Measurements from ENCODE around the gene PLEKHG4. TPM values are rescaled to one million over a fixed set of nuclear protein-coding genes. Genes with fewer than 3 reads are reported as not detected.
A peak's percentile ranks its signal among the peaks of the same experiment; 100 is the strongest.

PLEKHG4 gene
- total RNA-seq, 1 experiment from 2014 or later, result 0.57 TPM

DNA sequence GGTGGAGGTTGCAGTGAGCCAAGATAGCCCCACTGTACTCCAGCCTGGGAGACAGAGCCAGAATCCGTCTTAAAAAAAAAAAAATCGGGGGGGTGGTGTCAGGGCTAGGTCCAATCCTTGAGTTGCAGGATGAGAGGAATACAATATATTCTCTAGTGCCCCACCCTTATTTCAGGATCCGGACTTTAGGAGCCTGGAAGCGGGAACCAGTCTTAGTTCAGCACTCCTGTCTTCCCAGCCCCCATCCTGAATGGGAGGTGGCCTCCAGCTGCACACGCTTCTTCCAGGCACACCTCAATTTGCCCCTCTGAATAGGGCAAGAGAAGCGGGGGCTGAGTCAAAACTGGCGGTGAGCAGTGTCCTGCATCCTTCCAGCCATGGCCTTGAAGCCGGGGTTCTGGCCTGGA is 33.7 kb upstream of the PLEKHG4 start:
- DNase-seq (ENCODE audit: low read depth), result no peak

DNA sequence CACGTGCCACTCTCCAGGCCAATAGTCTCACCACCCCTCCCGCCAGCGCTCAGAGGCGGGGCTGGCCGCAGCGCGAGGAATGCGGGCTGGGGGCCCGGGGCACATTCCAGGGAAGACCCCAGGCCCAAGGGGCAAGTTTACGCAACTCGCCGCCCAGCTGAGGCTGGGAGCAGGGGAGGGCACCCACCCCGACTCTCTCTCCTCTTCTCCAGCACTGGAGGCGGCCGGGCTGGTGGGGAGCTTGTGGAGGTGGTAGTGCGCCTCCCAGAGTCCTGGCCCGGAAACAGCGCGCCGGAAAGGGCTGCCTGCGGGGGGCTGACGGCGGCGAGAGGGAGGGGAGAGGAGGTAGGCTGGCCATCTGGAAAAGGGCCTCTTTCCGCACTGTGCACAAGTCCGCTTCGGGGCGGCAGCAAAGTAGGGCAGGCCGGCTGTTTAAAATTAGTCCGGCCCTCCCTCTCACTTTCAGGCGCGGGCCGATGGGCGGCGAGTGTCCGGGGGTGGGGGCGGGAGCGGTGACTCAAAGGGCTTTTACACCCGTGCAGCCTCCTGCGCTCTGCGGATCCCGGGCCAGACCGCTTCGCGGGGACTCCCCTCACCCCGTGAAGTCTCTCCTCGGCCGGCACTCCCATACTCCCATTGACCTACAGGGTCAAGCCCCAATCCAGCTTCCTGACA is 33.1 kb upstream of the PLEKHG4 start:
- peak; percentile 78 for DNase-seq (ENCODE audit: low read depth)

DNA sequence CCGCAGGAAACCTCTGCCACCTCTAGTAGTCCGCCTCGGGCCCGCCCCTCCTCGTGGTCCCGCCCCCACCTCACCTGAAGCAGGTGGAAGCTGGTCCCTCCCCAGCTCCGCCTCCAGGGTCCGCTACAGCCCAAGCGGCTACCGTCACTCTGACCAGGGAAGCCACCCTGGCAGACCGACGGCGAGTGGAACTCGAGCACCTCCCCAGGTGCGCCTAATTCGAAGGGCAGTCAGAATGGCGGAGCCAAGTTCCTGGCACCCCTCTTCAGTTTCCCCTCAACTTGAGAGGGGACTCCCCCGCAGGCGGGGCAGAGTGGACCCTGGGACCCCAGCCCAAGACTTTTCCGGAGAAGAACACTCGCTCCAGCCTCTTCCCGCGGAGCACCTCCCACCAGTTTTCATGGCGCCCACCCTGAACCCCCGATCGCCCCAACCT is 32.6 kb upstream of the PLEKHG4 start:
- no peak for DNase-seq (ENCODE audit: low read depth)

DNA sequence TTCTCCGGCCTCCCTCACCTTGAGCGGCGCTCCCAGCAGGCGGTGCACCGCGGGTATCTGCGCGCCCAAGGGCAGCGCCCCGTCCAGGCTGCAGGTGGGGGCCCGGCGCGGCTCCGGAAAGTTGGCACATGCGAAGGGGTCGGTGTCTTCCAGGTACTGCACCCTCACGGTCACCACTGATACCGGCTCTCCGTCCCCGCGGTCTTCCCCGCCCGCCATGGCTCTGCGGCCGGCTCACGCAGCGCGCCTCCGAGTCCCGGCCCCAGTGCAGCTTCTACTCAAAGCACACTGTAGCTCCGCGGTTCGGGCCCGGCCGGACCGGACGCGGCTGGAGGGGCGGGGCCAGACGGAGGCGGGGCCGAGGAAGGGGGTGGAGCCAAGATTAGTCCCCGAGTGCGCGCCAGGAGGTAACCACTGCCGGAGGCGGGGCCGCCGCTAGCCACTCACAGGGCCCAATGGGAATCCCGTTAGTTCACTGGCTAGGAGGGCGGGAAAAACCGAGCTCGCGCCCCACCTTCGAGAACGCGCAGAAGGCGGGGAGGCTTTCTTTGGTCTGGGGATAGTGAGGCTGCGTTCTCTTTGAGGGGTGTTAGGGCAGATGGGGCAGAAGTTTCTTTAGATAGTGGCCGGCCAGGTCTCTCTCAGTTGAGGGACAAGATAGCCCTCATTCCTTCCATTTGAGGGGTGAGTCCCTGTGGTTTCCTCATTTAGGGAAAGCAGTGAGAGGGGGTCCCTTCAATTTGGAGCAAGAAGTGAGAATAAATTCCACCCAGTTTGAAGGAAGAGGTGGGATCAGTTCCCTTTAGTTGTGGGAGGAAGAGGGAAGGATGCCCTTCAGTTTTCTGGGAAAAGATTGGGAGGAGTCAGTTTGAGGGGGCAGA is 31.9 kb upstream of the PLEKHG4 start, which contains the start of gene FHOD1:
FHOD1 (minus strand) TSS at position 290 of the 881 bp plus-strand sequence; CDS start at position 219, 71 bp downstream.
- DNase-seq (ENCODE audit: low read depth), result peak; percentile 91

DNA sequence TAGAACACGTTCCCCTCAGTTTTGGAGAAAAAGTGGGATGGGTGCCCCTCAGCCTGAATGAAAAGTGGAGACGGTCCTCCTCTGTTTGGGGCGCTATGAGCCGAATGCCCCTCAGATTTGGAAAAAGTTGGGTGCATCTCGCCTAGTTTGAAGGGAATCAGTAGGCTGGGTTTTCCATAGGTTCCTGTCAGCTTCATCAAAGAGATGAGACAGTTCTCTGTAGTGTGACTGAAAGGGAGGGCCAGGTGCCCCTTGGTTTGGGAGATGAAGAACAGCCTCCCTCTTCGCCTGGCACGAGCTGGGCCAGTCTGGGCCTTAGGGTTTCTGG is 31.3 kb upstream of the PLEKHG4 start:
- peak; percentile 17 for DNase-seq (ENCODE audit: low read depth)

DNA sequence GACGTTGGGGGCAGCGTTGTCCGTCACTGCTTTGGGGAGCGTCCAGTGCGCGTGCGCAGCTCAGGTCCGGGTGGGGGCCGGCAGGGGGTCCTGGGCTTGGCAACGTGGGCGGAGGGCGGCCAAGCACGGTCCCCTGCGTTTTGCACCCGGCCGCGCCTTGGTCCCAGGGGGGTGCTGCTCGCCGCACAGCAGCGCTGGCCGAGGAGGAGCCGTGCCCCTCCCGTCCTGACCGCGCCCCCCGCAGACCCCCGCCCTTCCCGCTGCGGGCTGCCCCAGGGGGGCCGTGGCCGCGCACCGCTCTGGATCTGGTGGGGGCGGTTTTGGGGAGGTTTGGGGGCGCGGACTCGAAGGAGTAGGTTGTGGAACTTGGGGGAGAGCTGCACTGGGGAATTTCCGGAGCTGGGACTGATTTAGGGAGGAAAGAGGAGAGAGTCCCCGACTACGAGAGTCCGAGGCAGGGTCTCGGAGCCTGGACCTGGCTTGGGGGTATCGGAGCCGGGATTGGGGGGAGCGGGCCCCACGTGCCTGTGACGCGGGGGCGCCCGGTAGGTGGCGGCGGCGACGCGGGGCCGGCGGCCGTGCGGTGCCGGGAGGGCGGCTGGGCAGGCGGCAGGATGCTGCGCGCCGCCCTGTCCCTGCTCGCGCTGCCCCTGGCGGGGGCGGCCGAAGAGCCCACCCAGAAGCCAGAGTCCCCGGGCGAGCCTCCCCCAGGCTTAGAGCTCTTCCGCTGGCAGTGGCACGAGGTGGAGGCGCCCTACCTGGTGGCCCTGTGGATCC is 30.7 kb upstream of the PLEKHG4 start, which contains the start of gene SLC9A5:
SLC9A5 (plus strand) TSS at position 579 of the 777 bp plus-strand sequence; CDS start at position 615, 36 bp downstream.
- DNase-seq (ENCODE audit: low read depth), result no peak

DNA sequence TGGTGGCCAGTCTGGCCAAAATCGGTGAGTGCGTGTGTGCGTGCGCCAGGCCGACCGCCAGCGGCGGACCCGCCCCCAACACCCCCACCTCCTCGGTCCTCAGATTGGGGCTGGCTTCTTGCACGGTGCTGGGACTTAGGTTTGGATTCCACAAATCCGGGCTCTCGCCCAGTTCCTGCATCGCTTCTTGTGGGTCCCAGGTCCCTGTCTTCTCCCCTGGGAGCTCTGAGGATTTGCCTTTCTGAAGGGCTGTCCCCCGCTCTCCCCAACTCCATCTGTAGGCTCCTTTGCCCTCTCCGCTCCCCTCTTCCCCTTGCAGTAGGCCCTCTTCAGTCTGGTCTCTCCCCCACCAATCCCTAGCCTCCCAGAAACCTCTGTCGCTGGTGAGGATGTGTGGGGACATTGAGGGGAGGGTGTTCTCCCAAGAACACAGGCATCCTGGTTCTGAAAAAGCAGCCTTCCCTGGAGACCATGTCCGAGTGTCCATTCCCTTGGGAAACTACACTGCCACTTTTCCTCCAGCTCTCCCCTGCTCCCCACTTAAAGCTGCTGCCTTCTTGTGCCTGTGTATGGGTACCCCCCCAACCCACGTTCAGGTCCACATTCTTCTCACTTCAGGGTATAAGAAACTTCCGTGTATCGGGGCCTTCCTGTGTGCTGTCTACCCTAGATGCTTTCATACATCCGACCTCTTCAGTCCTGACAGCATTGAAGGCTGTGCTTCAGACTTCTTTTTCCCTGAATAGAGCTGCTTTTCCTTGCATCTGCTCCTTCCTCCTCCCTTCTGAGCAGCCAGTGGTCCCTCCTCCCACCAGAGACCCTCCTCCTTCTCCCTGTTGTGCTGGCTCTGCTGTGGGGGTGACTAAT is 29.9 kb upstream of the PLEKHG4 start:
- peak; percentile 20 for DNase-seq (ENCODE audit: low read depth)

DNA sequence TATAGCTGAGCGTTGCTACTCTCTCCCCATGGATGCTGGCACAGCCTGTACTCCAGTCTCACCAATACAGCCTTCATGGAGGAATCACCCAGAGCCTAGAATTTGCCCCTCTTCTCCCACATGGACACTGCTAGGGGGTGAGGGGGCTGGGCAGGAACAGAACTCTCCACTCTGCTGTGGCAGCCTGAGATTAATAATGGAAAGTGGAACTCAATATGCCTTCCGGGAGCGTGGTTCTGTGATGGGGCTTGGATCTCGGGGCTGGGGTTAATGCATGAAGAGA is 29.3 kb upstream of the PLEKHG4 start:
- DNase-seq (ENCODE audit: low read depth), result no peak

DNA sequence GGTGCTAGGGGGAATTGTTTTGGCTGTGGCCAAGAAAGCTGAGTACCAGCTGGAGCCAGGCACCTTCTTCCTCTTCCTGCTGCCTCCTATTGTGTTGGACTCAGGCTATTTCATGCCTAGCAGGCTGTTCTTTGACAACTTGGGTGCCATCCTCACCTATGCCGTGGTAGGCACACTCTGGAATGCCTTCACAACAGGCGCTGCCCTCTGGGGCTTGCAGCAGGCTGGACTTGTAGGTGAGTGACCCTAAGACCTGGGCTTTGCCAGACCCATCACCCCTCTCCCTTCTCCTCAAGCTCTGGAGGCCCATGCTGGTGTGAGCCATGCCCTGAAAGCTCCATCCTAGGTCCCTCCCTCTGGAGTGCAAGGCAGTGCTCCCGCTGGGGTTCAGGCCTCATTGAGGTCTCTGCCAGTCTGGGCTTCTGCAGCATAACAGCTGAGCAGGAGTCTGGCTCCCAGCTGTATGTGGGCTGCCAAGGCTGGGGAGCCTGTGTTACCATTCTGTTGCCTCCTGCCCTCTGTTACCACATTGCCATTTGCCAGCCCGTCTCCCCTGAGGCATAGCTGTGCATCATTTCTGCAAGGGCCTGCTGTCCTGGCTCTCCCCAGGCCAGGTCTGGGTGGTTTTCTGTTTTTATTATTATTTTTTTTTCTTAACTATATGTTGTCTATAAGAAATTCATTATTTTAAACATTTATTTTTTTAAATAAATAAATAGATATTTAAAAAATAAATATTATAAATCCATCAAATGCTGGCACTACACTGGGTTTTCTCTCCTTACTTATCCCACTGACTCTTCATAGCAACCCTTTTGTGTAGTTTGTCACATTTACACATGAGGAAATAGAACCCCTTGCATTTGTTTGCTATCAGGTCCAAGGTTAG is 26.5 kb upstream of the PLEKHG4 start:
- peak; percentile 31 for DNase-seq (ENCODE audit: low read depth)

DNA sequence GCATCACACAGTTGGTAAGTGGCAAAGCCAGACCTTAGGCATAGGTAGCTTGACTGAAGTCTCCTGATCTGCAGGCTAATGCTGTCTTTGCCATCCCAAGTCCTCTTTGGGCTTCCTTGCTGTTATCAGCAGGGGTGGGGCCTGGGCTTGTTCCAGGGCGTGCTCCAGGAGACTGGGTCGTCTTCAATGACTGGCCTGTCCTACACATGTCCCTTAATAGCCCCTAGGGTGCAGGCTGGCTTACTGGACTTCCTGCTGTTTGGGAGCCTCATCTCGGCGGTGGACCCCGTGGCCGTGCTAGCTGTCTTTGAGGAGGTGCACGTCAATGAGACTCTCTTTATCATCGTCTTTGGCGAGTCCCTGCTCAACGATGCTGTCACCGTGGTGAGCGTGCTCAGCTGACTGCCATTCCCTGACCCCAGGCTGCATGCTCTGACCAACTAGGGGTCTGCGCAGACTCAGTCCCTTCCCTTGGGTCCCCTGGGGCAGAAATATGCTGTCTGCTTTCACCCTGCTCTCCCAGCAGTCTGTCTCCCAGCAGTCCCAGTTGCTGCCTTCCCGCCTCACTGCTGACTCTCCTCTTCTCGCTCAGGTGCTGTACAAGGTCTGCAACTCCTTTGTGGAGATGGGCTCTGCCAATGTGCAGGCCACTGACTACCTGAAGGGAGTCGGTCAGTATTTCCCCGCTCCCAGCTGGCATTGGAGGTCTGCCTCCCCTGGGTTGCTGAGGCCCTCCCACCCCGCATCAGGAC is 24.4 kb upstream of the PLEKHG4 start:
- no peak for DNase-seq (ENCODE audit: low read depth)

DNA sequence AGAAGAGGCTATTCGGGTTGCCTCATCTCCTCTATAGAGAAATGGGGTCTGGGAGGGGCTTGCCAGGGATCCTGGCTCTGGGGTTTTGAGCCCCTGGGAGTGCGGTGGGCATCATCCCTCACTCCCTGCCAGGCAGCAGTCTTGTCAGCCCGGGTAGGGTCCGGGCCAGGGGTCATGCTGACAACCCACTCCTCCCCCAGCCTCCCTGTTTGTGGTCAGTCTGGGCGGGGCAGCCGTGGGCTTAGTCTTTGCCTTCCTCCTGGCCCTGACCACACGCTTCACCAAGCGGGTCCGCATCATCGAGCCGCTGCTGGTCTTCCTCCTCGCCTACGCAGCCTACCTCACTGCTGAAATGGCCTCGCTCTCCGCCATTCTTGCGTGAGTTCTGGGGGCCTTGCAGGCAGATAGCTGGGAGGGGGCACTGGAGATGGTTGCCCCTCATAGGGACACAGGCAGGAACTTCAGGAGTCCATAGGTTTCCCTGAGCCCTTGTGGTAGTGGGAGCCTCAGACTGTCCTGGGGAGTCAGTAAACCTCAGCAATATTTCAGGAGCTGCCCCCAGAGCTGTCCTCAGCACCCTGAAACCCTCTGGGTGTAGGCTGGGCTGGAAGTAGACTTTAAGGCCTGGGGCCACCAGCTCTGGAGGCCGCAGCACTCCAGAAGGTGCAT is 23.6 kb upstream of the PLEKHG4 start:
- no peak for DNase-seq (ENCODE audit: low read depth)

DNA sequence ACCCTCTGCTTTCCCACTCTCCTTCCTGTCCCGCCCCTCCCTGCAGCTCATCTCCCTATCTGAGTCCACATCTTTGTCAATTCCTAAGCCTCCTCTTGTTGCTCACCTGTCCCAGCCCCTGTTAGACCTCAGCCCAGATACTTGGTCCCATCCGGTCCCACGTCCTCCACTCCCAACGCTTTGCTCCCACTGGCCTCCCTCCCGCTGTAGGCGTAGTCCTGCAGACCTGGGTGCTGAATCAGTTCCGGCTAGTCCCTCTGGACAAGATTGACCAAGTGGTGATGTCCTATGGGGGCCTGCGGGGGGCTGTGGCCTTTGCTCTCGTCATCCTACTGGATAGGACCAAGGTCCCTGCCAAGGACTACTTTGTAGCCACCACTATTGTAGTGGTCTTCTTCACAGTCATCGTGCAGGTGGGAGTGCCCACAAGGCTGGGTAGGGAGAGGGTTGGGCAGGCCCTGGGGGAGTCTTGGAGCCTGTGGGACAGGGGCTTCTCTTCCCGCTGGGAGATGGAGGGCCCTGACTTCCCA is 22.6 kb upstream of the PLEKHG4 start:
- no peak for DNase-seq (ENCODE audit: low read depth)

DNA sequence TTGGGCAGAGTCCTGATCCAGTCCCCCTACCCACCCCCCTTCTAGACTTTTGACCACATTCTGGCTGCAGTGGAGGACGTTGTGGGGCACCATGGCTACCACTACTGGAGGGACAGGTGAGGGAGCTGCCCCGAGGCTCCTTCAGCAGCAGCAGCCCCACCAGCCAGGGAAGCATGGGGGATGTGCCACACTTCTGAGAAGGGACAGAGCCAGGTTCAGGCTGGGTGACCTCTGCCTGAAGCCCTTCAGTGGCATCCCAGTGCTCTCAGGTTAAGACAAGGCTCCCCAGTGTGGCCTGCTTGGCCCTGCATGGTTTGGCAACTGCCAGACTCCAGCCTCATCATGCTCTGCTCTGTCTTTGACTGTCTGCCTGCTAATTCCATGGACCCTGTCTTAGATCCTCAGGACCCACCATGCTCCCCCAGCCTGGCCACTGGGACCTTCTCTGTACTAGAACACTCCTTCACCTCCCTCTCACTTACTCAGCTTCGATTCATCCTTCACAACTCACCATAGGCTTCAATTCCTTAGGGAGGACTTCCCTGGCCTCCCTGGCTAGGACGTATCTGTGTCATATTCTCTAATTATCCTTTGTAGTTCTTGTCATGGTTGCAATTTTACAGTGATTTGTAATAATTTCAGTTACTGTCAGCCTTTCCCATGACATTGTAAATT is 21.7 kb upstream of the PLEKHG4 start:
- DNase-seq (ENCODE audit: low read depth), result no peak

DNA sequence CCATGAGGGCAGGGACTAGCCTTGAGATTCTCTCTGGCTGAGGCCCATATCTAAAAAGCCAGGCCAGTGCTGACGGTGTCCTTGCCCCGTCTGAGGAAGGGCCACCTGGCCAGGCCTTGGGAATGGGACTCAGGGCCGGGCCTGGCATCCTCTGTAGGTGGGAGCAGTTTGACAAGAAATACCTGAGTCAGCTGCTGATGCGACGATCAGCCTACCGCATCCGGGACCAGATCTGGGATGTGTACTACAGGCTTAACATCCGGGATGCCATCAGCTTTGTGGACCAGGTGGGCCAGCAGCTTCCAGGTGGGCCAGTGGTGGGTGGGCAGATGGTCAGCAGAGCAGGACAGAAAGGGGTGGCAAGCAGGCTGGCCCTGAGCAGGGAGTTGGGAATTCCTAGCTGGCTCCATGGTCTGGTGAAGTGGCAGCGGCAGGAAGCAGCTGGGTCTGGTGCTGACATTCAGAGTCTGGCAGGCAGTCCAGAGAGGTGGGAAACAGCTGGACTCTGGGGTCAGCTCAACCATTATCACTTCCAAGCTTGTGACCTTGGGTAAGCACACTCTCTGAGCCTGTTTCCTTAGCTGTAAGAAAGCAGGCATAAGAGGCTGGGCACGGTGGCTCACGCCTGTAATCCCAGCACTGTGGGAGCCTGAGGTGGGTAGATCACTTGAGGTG is 21.0 kb upstream of the PLEKHG4 start:
- DNase-seq (ENCODE audit: low read depth), result no peak

DNA sequence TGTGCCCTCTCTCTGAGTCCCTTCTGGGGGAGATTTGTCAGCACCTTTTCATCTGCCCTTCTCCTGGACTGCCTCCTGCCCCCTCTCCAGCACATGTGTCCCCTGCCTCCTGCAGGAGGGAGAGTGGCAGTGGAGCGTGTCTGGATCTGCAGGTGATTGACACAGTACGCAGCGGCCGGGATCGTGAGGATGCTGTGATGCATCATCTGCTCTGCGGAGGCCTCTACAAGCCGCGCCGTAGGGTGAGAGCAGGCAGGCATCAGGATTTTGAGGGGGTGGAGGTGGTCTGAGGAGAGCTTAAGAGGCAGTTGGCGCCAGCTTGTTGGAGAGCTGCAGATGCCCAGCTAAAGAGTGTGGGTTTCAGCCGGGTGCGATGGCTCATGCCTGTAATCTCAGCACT is 19.6 kb upstream of the PLEKHG4 start:
- no peak for DNase-seq (ENCODE audit: low read depth)

DNA sequence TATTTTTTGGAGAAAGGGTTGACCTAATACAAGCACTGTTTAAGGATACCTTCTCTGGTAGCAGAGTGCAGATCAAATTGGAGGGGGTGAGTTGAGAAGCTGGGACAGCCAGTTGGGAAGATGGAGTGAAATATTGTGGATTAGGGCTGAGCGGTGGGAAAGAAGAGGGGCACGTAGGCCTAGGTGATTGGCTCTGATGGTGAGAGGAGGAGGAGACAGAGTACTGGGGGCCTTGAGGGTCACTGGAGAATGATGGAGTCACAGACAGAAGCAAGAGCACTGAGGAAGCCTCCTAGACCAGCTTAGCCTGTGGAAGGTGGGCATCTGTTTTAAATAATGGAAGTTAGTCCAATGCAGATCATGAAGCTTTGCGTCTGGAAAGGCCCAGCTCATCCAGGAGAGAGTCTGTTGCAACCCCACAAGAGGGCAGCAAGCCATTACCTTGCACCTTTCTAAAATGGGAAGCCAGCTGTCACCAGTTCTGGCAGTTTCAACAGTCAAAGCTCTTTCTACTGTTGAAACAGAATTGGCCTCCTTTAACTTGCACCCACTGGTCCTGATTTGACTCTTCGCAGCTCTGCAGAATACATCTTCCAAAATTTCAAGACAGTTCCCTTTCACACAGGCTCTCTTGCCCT is 18.8 kb upstream of the PLEKHG4 start:
- peak; percentile 60 for DNase-seq (ENCODE audit: low read depth)

DNA sequence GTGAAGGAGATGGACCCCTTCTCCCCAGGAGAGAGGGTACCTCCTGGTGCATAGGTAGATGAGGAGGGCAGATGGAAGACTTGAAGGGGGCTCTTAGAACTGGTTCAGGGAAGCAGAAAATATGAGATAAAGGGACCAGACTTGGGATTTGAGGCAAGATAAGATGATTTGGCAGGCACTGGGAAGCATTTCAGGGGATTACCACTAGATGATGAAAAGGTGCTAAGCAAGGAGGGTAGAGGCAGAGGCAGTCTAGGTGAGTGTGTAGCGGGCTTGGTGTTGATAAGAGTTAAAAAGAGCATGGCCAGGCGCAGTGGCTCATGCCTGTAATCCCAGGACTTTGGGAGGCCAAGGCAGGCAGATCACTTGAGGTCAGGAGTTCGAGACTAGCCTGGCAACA is 16.1 kb upstream of the PLEKHG4 start:
- DNase-seq (ENCODE audit: low read depth), result no peak

Data from LHCN-M2 (cell line).